HG02610 (cell line): ENCODE results near the gene ERFL.
A peak's percentile ranks its signal among the peaks of the same experiment; 100 is the strongest.

ENCODE experiments used
- ATAC-seq: cut with Tn5 transposase; IDR thresholded peaks from one replicate; pipeline ENCODE4 v1.9.1; 2021; ENCODE audit warnings: mild to moderate bottlenecking, moderate library complexity; ENCODE audit not compliant: unreplicated experiment

ERFL gene

DNA sequence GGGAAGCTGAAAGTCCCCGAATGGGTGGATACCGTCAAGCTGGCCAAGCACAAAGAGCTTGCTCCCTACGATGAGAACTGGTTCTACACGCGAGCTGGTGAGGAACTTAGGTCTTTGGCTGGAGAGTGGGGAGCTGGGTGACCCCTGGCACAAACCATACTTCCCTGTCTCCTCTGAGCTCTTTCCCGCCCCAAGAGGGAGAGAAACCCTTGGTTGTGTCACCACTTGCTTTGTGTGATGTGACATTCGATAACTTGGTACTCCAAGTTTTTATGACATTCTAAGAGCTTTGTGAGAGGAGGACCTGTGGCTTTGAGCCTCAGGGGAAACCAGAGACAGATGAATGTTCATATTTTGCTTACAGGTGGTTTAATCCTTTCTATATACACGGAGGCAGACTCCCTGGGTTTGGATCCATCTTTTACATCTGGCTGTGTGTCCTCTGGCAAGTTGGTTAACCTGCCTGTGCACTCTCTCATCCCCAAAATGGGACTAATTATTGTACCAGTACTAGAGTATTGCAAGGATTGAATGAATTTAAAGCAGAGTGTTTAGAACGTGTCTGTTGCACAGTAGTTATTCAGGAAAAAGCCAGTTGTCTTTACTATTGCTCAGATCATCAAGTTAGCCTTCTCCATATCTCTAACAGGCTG is 67.0 kb downstream of the ERFL start:
- no peak for ATAC-seq

DNA sequence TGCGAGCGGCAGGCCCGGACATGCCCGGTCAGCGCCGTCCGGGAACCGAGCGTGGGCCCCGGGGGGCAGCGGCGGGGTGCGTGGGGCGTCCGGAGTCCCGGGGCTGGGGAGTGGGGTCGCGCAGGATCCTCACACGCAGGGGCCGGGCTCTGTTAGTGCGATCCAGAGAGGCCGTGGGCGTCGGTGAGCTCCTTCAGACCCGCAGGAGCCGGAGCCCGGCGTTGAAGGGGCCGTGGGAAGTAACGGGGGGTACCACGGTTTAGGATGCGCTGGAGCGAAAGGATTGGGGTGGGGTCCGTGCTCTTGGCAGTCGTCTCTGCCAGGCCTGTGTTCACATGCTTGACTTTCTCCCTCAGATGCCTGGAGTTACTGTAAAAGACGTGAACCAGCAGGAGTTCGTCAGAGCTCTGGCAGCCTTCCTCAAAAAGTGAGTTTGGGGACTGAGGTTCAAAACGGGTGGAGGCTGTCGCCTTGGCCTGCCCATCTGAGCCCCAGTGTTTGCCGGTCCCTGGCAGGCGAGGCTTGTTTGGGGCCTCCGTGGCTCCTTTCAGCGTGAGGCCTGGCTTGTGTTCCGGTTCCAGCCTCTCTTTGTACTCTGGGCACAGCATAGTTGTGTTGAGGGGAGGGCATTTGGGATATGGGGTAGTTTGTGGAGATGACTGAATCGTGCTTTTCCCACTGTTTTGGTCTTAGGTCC is 67.7 kb downstream of the ERFL start:
- ATAC-seq: no peak

DNA sequence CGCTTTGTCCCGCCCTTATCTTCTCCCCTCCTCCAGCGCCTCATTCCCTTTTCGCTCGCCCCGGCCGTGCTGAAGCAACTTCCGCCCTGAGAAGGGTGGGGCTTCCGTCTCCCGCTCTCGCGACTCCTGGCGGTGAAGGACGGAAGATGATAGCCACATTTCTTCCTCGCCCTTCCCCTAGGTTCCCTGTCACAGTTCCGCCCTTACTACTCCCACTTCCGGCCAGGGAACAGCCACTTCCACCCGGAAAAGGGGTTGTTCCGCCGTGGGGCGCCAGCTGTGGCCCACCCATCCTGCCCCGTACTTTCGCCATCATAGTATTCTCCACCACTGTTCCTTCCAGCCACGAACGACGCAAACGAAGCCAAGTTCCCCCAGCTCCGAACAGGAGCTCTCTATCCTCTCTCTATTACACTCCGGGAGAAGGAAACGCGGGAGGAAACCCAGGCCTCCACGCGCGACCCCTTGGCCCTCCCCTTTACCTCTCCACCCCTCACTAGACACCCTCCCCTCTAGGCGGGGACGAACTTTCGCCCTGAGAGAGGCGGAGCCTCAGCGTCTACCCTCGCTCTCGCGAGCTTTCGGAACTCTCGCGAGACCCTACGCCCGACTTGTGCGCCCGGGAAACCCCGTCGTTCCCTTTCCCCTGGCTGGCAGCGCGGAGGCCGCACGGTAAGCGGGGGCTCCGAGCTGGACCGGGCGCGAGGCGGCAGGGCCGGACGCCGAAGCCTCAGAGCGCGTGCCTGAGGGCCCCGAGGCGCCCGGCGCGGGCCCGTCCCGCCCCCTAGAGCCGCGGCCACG is 68.4 kb downstream of the ERFL start, which contains the start of gene RPS19:
TSS of gene RPS19 (plus strand) at position 638 of the 801 bp plus-strand sequence. CDS start 520 bp downstream, outside the sequence.
- peak; percentile 70 for ATAC-seq

GRCh38 chr19:41859213-41859617 is 69.0 kb downstream of the ERFL start:
- ATAC-seq: no peak
